Measurements from ENCODE around the gene DGKQ. TPM values are rescaled to one million over a fixed set of nuclear protein-coding genes. Genes with fewer than 3 reads are reported as not detected.

Gene DGKQ
- total and polyA plus RNA-seq, 2 experiments from 2014 or later = 4.0 to 22.4 TPM

GRCh38 chr4:967113-968104 lies 6.0 kb downstream of the DGKQ start:
- no peaks in the 10 kb centered on the region for H3K9me2 ChIP-seq (ENCODE audit: insufficient read depth)
- H3K4me2 ChIP-seq = peak overlapping the region; percentile 82
- peak overlapping the region; percentile 58 for H3K4me3 ChIP-seq
- no peaks in the 10 kb centered on the region for H3K4me1 Mint-ChIP-seq
- no peaks in the 10 kb centered on the region; the same call in 1 of the 2 replicates for H3F3A ChIP-seq (replicated peaks; ENCODE audit: low read depth)
- H3K27me3 Mint-ChIP-seq (ENCODE audit: insufficient read depth, low read depth, poor library complexity) = peaks cover 20% of the 10 kb centered on the region
- no peak overlapping the region for H3K27ac Mint-ChIP-seq
- H3K36me3 ChIP-seq (ENCODE audit: insufficient read depth) = no peaks in the 10 kb centered on the region
- peaks cover 14% of the 10 kb centered on the region; the same call in 1 of the 2 replicates for H3K27me3 ChIP-seq (ENCODE audit: insufficient read depth)
- peak overlapping the region; percentile 58; the same call in 2 of the 3 replicates for H3K4me3 Mint-ChIP-seq
- no peak overlapping the region for H2AFZ ChIP-seq
- H4K20me1 ChIP-seq (replicated peaks; ENCODE audit: insufficient read depth) = no peaks in the 10 kb centered on the region
- no peaks in the 10 kb centered on the region for H3K9me3 Mint-ChIP-seq
- no peak overlapping the region for H3K27ac ChIP-seq (ENCODE audit: low read depth)
- H3K36me3 Mint-ChIP-seq (ENCODE audit: low read depth) = no peaks in the 10 kb centered on the region
- TF ChIP-seq NANOG (IDR thresholded peaks at IDR 0.05; ENCODE audit: borderline replicate concordance) = no peak
- TF ChIP-seq JUNB (IDR thresholded peaks at IDR 0.05; ENCODE audit: unreplicated experiment) = no peak
- TF ChIP-seq ZNF331 (CRISPR knock-in tag; IDR thresholded peaks at IDR 0.05; ENCODE audit: low read depth) = no peak
- no peak for TF ChIP-seq POLR2AphosphoS5 (IDR thresholded peaks at IDR 0.05; ENCODE audit: low read depth)
- TF ChIP-seq CREB1 (CRISPR knock-in tag; IDR thresholded peaks at IDR 0.05; ENCODE audit: low read depth) = no peak
- no peak for TF ChIP-seq ETS1 (IDR thresholded peaks at IDR 0.05)
- no peak for TF ChIP-seq EZH2phosphoT487 (IDR thresholded peaks at IDR 0.05; ENCODE audit: unreplicated experiment)
- no peak for TF ChIP-seq ZNF114 (CRISPR knock-in tag; IDR thresholded peaks at IDR 0.05)
- no peak for TF ChIP-seq EZH2 (IDR thresholded peaks at IDR 0.05; ENCODE audit: low read depth, unreplicated experiment)
- no peak for TF ChIP-seq STAT1 (IDR thresholded peaks at IDR 0.05; ENCODE audit: unreplicated experiment)
- no peak for TF ChIP-seq CTCF (conservative IDR thresholded peaks at IDR 0.05; ENCODE audit: low read depth in 2 of 2)
- no peak for TF ChIP-seq ZNF462 (CRISPR knock-in tag; IDR thresholded peaks at IDR 0.05)
- no peak for TF ChIP-seq REST (IDR thresholded peaks at IDR 0.05; ENCODE audit: unreplicated experiment)
- no peaks in the 10 kb centered on the region for H3K4me1 ChIP-seq (ENCODE audit: insufficient read depth)
- no peaks in the 10 kb centered on the region for H3K79me2 ChIP-seq (replicated peaks; ENCODE audit: insufficient read depth)
- ATAC-seq = peak; percentile 33
- DNase-seq (ENCODE audit: low spot score) = peak; percentile 67

All from GM23338 (cell line).